GM12891 (cell line): ENCODE data around the gene POP7.

ENCODE experiments used
- POLR2A ChIP-seq: IDR thresholded peaks from 2 replicates; pipeline ENCODE4 v1.6.1; 2011; ENCODE audit warnings: low read depth, low read length, control low read depth
- POLR2AphosphoS5 ChIP-seq: IDR thresholded peaks from 2 replicates; pipeline ENCODE4 v1.6.1; 2011; ENCODE audit warnings: low read depth, low read length, control low read depth
- POU2F2 ChIP-seq: IDR thresholded peaks from 2 replicates; pipeline ENCODE4 v1.6.1; 2011; ENCODE audit warnings: low read depth, mild to moderate bottlenecking, control low read depth, low read length, moderate library complexity
- SPI1 ChIP-seq: IDR thresholded peaks from 2 replicates; pipeline ENCODE4 v1.6.1; 2011; ENCODE audit warnings: low read depth, low read length, control low read depth
- TAF1 ChIP-seq: IDR thresholded peaks from 2 replicates; pipeline ENCODE4 v1.6.1; 2011; ENCODE audit warnings: low read depth, low read length, control low read depth

GRCh38 chr7:100745184-100745583 is 39.3 kb downstream of the POP7 start:
- TF ChIP-seq POLR2AphosphoS5 (no peak), SPI1 (no peak), POLR2A (no peak), TAF1 (no peak), POU2F2 (no peak)
